CD4-positive, alpha-beta T cell (primary cell): ENCODE measurements around the gene DMRTA1. TPM values are rescaled to one million over a fixed set of nuclear protein-coding genes. Genes with fewer than 3 reads are reported as not detected.

Source experiments
- ATAC-seq: fragments of 200-7000 bp; cut with Tn5 transposase; one replicate; pipeline ENCODE4 v1.10.0; 2022; ENCODE audit warnings: mild to moderate bottlenecking; ENCODE audit not compliant: poor library complexity
- CTCF ChIA-PET: fragments of 350-600 bp; sonication (Branson Sonifier 250); formaldehyde crosslinking; loops from one replicate; lab custom pipeline; 2021; ENCODE audit warnings: antibody characterized with exemption, inconsistent platforms; lab: Charles Lee
- POLR2A ChIA-PET: fragments of 350-600 bp; sonication (Branson Sonifier 250); formaldehyde crosslinking; loops from one replicate; lab custom pipeline; 2021; ENCODE audit warnings: antibody characterized with exemption, inconsistent platforms; lab: Charles Lee
- DNase-seq, 14 experiments: peaks; one replicate each; pipeline ENCODE4 v3.0.0-alpha.2; 2013 to 2020; ENCODE audit warnings: mixed read lengths in 2 of 14
- H3K27ac ChIP-seq, 2 donors: one replicate each; pipeline versions ENCODE4 v1.5.1 to v1.7.0; 2013; ENCODE audit warnings: low read length in 2 of 2, low read depth in 1 of 2, mild to moderate bottlenecking in 1 of 2
- H3K27me3 ChIP-seq, 2 experiments: 1 replicate in 1 of 2; 2 replicates in 1 of 2; pipeline versions ENCODE4 v1.6.1 to v1.7.0; 2013; ENCODE audit warnings: low read length in 2 of 2, control low read depth in 1 of 2, mild to moderate bottlenecking in 1 of 2, moderate library complexity in 1 of 2; ENCODE audit not compliant: insufficient read depth in 2 of 2, control insufficient read depth in 1 of 2
- H3K36me3 ChIP-seq: one replicate; pipeline ENCODE4 v1.6.1; 2013; ENCODE audit warnings: low read length, control low read depth; ENCODE audit not compliant: insufficient read depth
- H3K4me1 ChIP-seq: one replicate; pipeline ENCODE4 v1.6.1; 2013; ENCODE audit warnings: low read length, control low read depth; ENCODE audit not compliant: insufficient read depth
- H3K4me3 ChIP-seq: one replicate; pipeline ENCODE4 v1.5.1; 2013; ENCODE audit warnings: mild to moderate bottlenecking, low read length, moderate library complexity
- H3K9me3 ChIP-seq, 2 experiments: 1 replicate in 1 of 2; 2 replicates in 1 of 2; pipeline versions ENCODE4 v1.6.1 to v1.7.0; 2013; ENCODE audit warnings: low read length in 2 of 2, mild to moderate bottlenecking in 2 of 2, control low read depth in 1 of 2, moderate library complexity in 1 of 2; ENCODE audit not compliant: control insufficient read depth in 1 of 2, insufficient read depth in 1 of 2
- H3K27ac Mint-ChIP-seq: one replicate; pipeline ENCODE4 v1.8.0; 2020; ENCODE audit warnings: mixed read lengths
- H3K27me3 Mint-ChIP-seq: one replicate; pipeline ENCODE4 v1.8.0; 2021; ENCODE audit warnings: mixed read lengths
- H3K36me3 Mint-ChIP-seq: one replicate; pipeline ENCODE4 v1.8.0; 2021; ENCODE audit warnings: low read depth, mixed read lengths
- H3K4me1 Mint-ChIP-seq: one replicate; pipeline ENCODE4 v1.8.0; 2021; ENCODE audit warnings: low read depth, mixed read lengths
- H3K4me3 Mint-ChIP-seq: one replicate; pipeline ENCODE4 v1.8.0; 2020; ENCODE audit warnings: mild to moderate bottlenecking, mixed read lengths
- H3K9me3 Mint-ChIP-seq: one replicate; pipeline ENCODE4 v1.8.0; 2020; ENCODE audit warnings: mixed read lengths
- CTCF ChIP-seq: fragments of 200-600 bp; IDR thresholded peaks from one replicate; pipeline ENCODE4 v1.8.0; 2022; ENCODE audit warnings: antibody characterized with exemption, mild to moderate bottlenecking
- intact Hi-C, 2 experiments: fragments of 100-400 bp; cut with DNase I in 1 of 2; cut with micrococcal nuclease in 1 of 2; formaldehyde crosslinking; loops; one replicate each; pipeline versions ENCODE4 v1.15.1 to v1.9.0; 2023 to 2025; cut with DNase I, micrococcal nuclease
- total RNA-seq, 174 experiments: library from RNA in 2 of 174; stranded (reverse) in 2 of 174; gene quantifications; one replicate each; pipeline ENCODE4 v1.2.3 and lab custom pipeline; 2021 to 2026

The DMRTA1 gene
- total RNA-seq, 2 experiments from 2014 or later = not detected

GRCh38 chr9:22440841-22441240 is 5.8 kb upstream of the DMRTA1 start:
- POLR2A ChIA-PET = no interaction called here
- Histone ChIP-seq H3K4me1 (no peaks in the 10 kb centered on the region), H3K27me3 (peaks cover 0 to 8% of the 10 kb centered on the region in 2 experiments), H3K9me3 (peaks cover 4 to 6% of the 10 kb centered on the region in 2 experiments), H3K4me3 (no peak overlapping the region), H3K36me3 (no peaks in the 10 kb centered on the region), H3K27ac (no peak overlapping the region)
- no peak for DNase-seq
- CTCF ChIA-PET = no interaction called here
- ATAC-seq = no peak
- Mint-ChIP-seq H3K4me3 (no peak overlapping the region), H3K27ac (no peak overlapping the region), H3K9me3 (no peaks in the 10 kb centered on the region), H3K4me1 (no peaks in the 10 kb centered on the region), H3K36me3 (no peaks in the 10 kb centered on the region), H3K27me3 (peaks cover 26% of the 10 kb centered on the region)
- TF ChIP-seq CTCF = no peak
- intact Hi-C loops = no loop called here

GRCh38 chr9:22446950-22447617 is 460 bp downstream of the DMRTA1 start:
- Mint-ChIP-seq H3K9me3 (no peaks in the 10 kb centered on the region), H3K27ac (no peak overlapping the region), H3K27me3 (peaks cover 65% of the 10 kb centered on the region), H3K4me1 (peaks cover 4% of the 10 kb centered on the region), H3K36me3 (no peaks in the 10 kb centered on the region), H3K4me3 (no peak overlapping the region)
- ChIA-PET POLR2A (no interaction called here), CTCF (no interaction called here)
- Histone ChIP-seq H3K36me3 (no peaks in the 10 kb centered on the region), H3K9me3 (peaks cover 6 to 8% of the 10 kb centered on the region in 2 experiments), H3K27me3 (peaks cover 20 to 55% of the 10 kb centered on the region in 2 experiments), H3K27ac (no peak overlapping the region), H3K4me3 (peak overlapping the region; percentile 19), H3K4me1 (peaks cover 14% of the 10 kb centered on the region)
- ATAC-seq (peak; percentile 62), DNase-seq (peak in 6 of 14 experiments; percentile 10 to 55 (median 22))
- TF ChIP-seq CTCF = no peak
- intact Hi-C loops = no loop called here

- peaks cover 20 to 55% of the 10 kb centered on the region in 2 experiments for H3K27me3 ChIP-seq
- Mint-ChIP-seq H3K27me3 (peaks cover 71% of the 10 kb centered on the region), H3K36me3 (no peaks in the 10 kb centered on the region), H3K4me3 (peak overlapping the region; percentile 15), H3K9me3 (no peaks in the 10 kb centered on the region), H3K27ac (no peak overlapping the region), H3K4me1 (peaks cover 4% of the 10 kb centered on the region)
- CTCF ChIA-PET = interaction anchor here (1.3 kb wide), 1 partner anchor 12 kb away, joined by 3 read pairs; no protein-coding TSS in a partner anchor
- peaks cover 6 to 8% of the 10 kb centered on the region in 2 experiments for H3K9me3 ChIP-seq
- H3K4me1 ChIP-seq = peaks cover 14% of the 10 kb centered on the region
- H3K4me3 ChIP-seq = no peak overlapping the region
- no peak for DNase-seq
- no peak for ATAC-seq
- no peak for TF ChIP-seq CTCF
- intact Hi-C loops = no loop called here
- POLR2A ChIA-PET = no interaction called here
- no peaks in the 10 kb centered on the region for H3K36me3 ChIP-seq
- H3K27ac ChIP-seq = no peak overlapping the region
Measured at GRCh38 chr9:22447618-22448305, 1.1 kb downstream of the DMRTA1 start.
